GM18505 (cell line): Measurements from ENCODE around the gene RPL3.
A peak's percentile ranks its signal among the peaks of the same experiment; 100 is the strongest.
"Not testable (repeated sequence)": the region's sequence is repeated elsewhere in the genome, so short reads cannot be mapped to it uniquely, and the experiment has no call there.

Experiments used
- ATAC-seq: cut with Tn5 transposase; IDR thresholded peaks from one replicate; pipeline ENCODE4 v1.9.1; 2021; ENCODE audit not compliant: unreplicated experiment
- POLR2A ChIP-seq: IDR thresholded peaks from 4 replicates; pipeline ENCODE4 v1.6.1; 2011; ENCODE audit warnings: borderline replicate concordance; ENCODE audit not compliant: insufficient read depth, insufficient read length; ENCODE audit errors: extremely low read depth

RPL3 gene

DNA sequence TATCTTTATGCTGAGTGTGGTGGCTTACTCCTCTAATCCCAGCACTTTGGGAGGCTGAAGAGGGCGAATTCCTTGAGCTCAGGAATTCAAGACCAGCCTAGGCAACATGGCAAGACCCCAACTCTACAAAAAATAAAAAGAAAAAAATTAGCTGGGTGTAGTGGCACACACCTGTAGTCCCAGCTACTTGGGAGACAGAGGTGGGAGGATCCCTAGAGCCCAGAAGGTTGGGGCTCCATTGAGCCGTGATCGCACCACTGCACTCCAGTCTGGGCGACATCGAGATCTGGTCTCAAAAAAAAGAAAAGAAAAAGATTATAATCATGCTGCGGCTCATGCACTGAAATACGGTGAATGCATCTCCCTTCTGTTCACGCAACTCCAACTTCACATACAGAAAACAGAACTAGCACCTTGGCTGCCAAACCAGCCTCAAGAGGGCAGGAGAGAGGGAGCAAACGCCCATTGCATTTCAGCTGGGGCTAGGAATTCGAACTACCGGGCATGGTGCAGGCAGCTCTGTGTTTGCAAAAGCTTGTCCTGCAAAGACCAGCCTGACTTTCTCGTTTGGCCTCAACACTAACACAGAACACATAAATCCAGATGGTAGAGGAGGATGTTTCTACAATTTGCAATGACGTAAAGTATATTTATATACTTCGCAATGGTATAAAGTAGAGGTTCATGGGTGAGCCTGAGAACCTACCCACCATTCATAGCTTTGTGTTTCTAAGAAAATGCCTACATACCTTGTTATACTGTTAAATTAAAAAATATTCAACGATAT, 24.0 kb upstream of the RPL3 start:
- no peak for ATAC-seq
- TF ChIP-seq POLR2A, result no peak

DNA sequence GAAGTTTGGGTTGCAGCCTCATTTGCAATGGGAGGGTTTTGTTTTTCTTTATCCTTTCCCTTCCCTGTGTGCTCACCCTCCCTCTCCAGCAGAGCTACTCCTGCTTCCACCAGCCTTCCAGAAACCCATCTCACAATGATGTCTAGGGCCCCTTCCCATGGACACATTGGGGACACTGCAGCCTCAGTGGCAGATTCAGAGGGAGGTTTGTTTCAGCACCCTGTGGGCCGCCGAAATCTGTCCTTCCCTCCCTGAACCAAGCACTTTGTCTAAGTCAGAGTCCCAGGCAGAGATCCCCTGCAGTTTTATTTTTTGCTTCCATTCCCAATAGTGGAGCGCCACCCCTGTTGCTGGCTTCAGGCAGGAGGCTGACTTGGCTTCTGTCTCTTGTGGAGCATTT, 21.8 kb upstream of the RPL3 start:
- no peak for TF ChIP-seq POLR2A

GRCh38 chr22:39339775-39340174, 20.4 kb upstream of the RPL3 start:
- ATAC-seq, result not testable (repeated sequence)

More for the DNA sequence above, 21.8 kb upstream of the RPL3 start:
- ATAC-seq, result no peak

GRCh38 chr22:39336411-39336810, 17.0 kb upstream of the RPL3 start:
- no peak for TF ChIP-seq POLR2A
- ATAC-seq, result no peak

- no peak for TF ChIP-seq POLR2A
- ATAC-seq, result no peak
These were observed 13.1 kb upstream of the RPL3 start for GRCh38 chr22:39332441-39333064.

DNA sequence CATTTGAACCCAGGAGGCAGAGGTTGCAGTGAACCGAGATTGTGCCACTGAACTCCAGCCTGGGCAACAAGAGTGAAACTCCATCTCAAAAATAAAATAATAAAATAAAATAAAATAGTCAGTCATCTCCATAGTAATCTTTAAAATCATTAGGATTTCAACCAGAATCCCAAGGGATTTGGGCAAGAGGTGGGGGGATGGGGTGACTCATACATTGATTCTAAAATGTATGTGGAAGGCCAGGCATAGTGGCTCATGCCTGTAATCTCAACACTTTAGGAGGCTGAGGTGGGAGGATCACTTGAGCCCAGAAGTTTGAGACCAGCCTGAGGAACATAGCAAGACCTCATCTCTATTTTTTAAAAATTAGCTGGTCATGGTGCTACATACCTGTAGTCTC, 11.1 kb upstream of the RPL3 start:
- ATAC-seq, result not testable (repeated sequence)

- no peak for ATAC-seq
- TF ChIP-seq POLR2A, result no peak
These were observed 8.8 kb upstream of the RPL3 start for GRCh38 chr22:39327995-39328754.

GRCh38 chr22:39325392-39325932, 6.0 kb upstream of the RPL3 start:
- no peak for TF ChIP-seq POLR2A
- ATAC-seq, result no peak

GRCh38 chr22:39320616-39321029, 1.2 kb upstream of the RPL3 start:
- not testable (repeated sequence) for ATAC-seq

GRCh38 chr22:39318507-39319283, 728 bp downstream of the RPL3 start:
- no peak for TF ChIP-seq POLR2A
- no peak for ATAC-seq

GRCh38 chr22:39317775-39318506, 1.5 kb downstream of the RPL3 start:
- no peak for ATAC-seq
- no peak for TF ChIP-seq POLR2A

DNA sequence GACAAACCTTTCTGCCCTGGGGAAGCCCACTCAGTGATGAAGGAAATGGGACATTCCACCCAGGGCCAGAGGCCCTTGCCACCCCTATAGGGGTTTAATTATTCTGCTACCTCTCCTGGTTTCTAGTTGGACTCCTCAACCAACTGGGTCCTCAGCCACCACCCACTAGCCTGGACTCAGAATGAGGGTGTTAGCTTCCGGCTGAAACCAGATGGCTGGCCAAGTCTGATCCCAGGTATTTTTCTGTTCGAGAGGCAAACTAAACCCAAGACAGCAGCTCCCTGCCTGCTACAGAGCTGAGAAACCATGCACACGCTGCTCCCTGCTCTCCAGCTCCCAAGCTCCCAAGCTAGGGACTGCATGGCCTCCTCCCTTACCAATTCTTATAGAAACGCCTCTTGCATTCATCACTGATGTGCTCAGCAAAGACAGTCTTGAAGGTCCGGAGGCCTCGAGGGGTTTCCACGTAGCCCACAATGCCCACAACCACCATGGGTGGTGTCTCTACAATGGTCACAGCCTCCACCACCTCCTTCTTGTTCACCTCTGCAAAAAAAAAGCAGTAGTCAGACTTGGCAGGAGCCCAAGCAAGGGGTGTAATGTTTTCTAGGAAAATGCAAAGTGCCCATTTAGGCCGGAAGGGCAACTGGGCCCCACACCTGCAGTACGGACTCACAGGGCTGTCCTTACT, 2.2 kb downstream of the RPL3 start:
- TF ChIP-seq POLR2A, result peak; percentile 36
- ATAC-seq, result no peak
